Ascending aorta (tissue), 2 donors: ENCODE measurements around the gene KIF16B. TPM values are rescaled to one million over a fixed set of nuclear protein-coding genes. Genes with fewer than 3 reads are reported as not detected.

Source experiments
- DNase-seq, 2 donors: peaks; one replicate each; pipeline ENCODE4 v3.0.0-alpha.2; 2019; ENCODE audit warnings: low spot score in 2 of 2
- H3K27ac ChIP-seq, 2 donors: fragments of 200-600 bp; sonication (generic); one replicate each; pipeline ENCODE4 v1.5.1; 2016 to 2017; ENCODE audit warnings: mild to moderate bottlenecking in 1 of 2
- H3K27me3 ChIP-seq: fragments of 200-600 bp; sonication (generic); one replicate; pipeline ENCODE4 v1.5.1; 2017
- H3K36me3 ChIP-seq, 2 donors: fragments of 200-600 bp; sonication (generic); one replicate each; pipeline ENCODE4 v1.5.1; 2016
- H3K4me1 ChIP-seq, 2 donors: fragments of 200-600 bp; sonication (generic); one replicate each; pipeline ENCODE4 v1.5.1; 2016 to 2017; ENCODE audit warnings: mild to moderate bottlenecking in 1 of 2
- H3K4me3 ChIP-seq, 2 donors: fragments of 200-600 bp; sonication (generic); one replicate each; pipeline ENCODE4 v1.5.1; 2016 to 2017; ENCODE audit warnings: mild to moderate bottlenecking in 1 of 2
- H3K9me3 ChIP-seq, 2 donors: fragments of 200-600 bp; sonication (generic); one replicate each; pipeline ENCODE4 v1.5.1; 2016
- intact Hi-C: fragments of 100-400 bp; cut with DNase I; formaldehyde crosslinking; loops from one replicate; pipeline ENCODE4 v1.15.1; 2023
- total RNA-seq: library from RNA; depleted of rRNA; stranded (reverse); fragments of >200 nt; gene quantifications from one replicate; pipeline ENCODE4 v1.1.0, GENCODE V29; 2016
- TF ChIP-seq, protein P1 (sequence below), 3 experiments: fragments of 200-600 bp in 2 of 3; fragments of 450-650 bp in 1 of 3; sonication (generic) in 2 of 3; IDR thresholded peaks; one replicate each; pipeline ENCODE4 v1.5.1; 2016 to 2019; ENCODE audit warnings: antibody characterized with exemption in 3 of 3, mild to moderate bottlenecking in 1 of 3, moderate library complexity in 1 of 3

Gene KIF16B
- total RNA-seq, 1 donor from 2014 or later, result 6.3 TPM

GRCh38 chr20:16317445-16318362 lies 255.5 kb downstream of the KIF16B start:
- Histone ChIP-seq H3K27ac (no peak overlapping the region), H3K9me3 (no peaks in the 10 kb centered on the region), H3K27me3 (no peaks in the 10 kb centered on the region), H3K36me3 (peaks cover 5 to 13% of the 10 kb centered on the region in 2 donors), H3K4me3 (no peak overlapping the region), H3K4me1 (no peaks in the 10 kb centered on the region)
- intact Hi-C loops, result no loop called here
- TF ChIP-seq, protein P1, sequence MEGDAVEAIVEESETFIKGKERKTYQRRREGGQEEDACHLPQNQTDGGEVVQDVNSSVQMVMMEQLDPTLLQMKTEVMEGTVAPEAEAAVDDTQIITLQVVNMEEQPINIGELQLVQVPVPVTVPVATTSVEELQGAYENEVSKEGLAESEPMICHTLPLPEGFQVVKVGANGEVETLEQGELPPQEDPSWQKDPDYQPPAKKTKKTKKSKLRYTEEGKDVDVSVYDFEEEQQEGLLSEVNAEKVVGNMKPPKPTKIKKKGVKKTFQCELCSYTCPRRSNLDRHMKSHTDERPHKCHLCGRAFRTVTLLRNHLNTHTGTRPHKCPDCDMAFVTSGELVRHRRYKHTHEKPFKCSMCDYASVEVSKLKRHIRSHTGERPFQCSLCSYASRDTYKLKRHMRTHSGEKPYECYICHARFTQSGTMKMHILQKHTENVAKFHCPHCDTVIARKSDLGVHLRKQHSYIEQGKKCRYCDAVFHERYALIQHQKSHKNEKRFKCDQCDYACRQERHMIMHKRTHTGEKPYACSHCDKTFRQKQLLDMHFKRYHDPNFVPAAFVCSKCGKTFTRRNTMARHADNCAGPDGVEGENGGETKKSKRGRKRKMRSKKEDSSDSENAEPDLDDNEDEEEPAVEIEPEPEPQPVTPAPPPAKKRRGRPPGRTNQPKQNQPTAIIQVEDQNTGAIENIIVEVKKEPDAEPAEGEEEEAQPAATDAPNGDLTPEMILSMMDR (IDR thresholded peaks at IDR 0.05), result no peak
- no peak for DNase-seq

- no peaks in the 10 kb centered on the region for H3K27me3 ChIP-seq
- no peak overlapping the region for H3K4me3 ChIP-seq
- intact Hi-C loops, result no loop called here
- no peaks in the 10 kb centered on the region for H3K4me1 ChIP-seq
- TF ChIP-seq, protein P1 (IDR thresholded peaks at IDR 0.05), result no peak
- H3K27ac ChIP-seq, result no peak overlapping the region
- peaks cover 5 to 13% of the 10 kb centered on the region in 2 donors for H3K36me3 ChIP-seq
- no peaks in the 10 kb centered on the region for H3K9me3 ChIP-seq
- no peak for DNase-seq
Observed at GRCh38 chr20:16316513-16316912, 256.7 kb downstream of the KIF16B start.

GRCh38 chr20:16314748-16315159 lies 258.5 kb downstream of the KIF16B start:
- no peak overlapping the region for H3K4me3 ChIP-seq
- H3K27ac ChIP-seq, result no peak overlapping the region
- H3K36me3 ChIP-seq, result peaks cover 5 to 13% of the 10 kb centered on the region in 2 donors
- TF ChIP-seq, protein P1 (IDR thresholded peaks at IDR 0.05), result no peak
- H3K4me1 ChIP-seq, result no peaks in the 10 kb centered on the region
- DNase-seq, result no peak
- H3K27me3 ChIP-seq, result no peaks in the 10 kb centered on the region
- no peaks in the 10 kb centered on the region for H3K9me3 ChIP-seq
- intact Hi-C loops, result no loop called here

DNA sequence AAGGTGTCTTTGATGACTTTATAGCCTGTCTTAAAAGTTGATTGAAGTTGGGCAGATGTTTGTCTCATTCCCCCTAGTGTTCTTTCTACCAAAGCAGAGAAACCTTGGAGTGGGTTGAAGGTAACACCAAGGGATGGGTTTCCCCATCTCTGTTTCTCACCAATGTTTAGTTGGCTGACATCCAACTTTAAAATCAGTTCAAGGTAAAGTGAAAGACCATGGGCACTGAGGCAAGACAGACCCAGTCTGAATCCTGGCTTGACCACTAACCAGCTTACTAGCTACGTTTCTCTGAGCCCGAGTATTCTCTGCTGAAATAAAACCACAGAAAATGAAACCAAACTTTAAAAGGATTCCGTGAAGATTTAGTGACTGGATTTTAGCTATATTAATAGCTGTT lies 258.9 kb downstream of the KIF16B start:
- TF ChIP-seq, protein P1 (IDR thresholded peaks at IDR 0.05), result no peak
- H3K4me1 ChIP-seq, result no peaks in the 10 kb centered on the region
- H3K27me3 ChIP-seq, result no peaks in the 10 kb centered on the region
- DNase-seq, result no peak
- no peak overlapping the region for H3K4me3 ChIP-seq
- peaks cover 5 to 13% of the 10 kb centered on the region in 2 donors for H3K36me3 ChIP-seq
- no peaks in the 10 kb centered on the region for H3K9me3 ChIP-seq
- no peak overlapping the region for H3K27ac ChIP-seq
- intact Hi-C loops, result no loop called here

DNA sequence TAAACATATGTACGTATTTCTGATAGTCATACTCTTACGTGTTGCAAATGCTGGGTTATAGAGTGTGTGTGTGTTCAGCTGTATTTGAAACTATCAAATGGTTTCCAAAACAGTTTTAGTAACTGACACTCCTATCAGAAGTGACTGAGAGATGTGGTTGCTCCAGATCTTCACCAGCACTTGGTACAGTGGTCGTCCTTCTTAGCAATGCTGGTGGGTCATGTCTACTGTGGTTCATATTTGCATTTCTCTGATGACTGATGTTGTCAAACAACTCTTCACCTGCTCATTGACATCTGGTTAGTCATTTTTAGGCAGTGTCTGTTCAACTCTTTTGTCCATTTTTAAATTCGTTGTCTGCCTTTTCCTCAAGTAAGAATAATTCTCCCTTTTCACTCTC lies 259.3 kb downstream of the KIF16B start:
- TF ChIP-seq, protein P1 (IDR thresholded peaks at IDR 0.05), result no peak
- Histone ChIP-seq H3K27me3 (no peaks in the 10 kb centered on the region), H3K36me3 (peaks cover 5 to 13% of the 10 kb centered on the region in 2 donors), H3K4me1 (no peaks in the 10 kb centered on the region), H3K4me3 (no peak overlapping the region), H3K27ac (no peak overlapping the region), H3K9me3 (no peaks in the 10 kb centered on the region)
- DNase-seq, result no peak
- intact Hi-C loops, result no loop called here
